ENCODE data around the gene FKBP14. TPM values are rescaled to one million over a fixed set of nuclear protein-coding genes. Genes with fewer than 3 reads are reported as not detected.

FKBP14 gene
- total and polyA plus RNA-seq, 12 donors: 3.0 to 16.0 (median 13.1) TPM

DNA sequence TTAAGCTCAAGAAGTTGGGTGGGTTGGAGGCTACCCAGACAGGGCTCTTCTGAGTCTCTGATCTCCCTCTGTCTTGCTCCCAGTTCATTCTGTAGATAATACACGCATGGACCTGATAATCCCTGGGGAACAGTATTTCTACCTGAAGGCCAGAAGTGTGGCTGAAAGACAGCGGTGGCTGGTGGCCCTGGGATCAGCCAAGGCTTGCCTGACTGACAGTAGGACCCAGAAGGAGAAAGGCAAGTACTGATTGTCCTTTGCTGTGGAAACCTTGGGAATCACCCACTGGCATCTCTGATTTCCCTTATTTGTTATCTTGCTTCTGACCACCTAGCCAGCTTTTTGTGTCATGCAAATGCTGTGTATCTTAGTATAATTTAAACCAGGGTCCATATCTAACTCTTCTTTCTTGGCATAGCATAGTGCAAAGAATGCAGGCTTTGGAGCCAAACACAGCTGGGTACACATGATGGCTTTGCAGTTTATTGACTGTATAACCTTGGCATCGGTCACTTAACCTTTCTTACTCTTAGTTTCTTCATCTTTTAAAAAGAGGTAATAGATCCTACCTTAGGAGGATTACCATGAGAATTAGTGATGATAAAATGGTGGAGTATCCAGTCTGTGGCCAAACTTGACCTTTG lies 19.7 kb upstream of the FKBP14 start:
- peaks cover 0 to 62% (median 12%) of the 10 kb centered on the region in 9 donors for H3K36me3 ChIP-seq
- ATAC-seq: no peak
- TF ChIP-seq, protein P1, sequence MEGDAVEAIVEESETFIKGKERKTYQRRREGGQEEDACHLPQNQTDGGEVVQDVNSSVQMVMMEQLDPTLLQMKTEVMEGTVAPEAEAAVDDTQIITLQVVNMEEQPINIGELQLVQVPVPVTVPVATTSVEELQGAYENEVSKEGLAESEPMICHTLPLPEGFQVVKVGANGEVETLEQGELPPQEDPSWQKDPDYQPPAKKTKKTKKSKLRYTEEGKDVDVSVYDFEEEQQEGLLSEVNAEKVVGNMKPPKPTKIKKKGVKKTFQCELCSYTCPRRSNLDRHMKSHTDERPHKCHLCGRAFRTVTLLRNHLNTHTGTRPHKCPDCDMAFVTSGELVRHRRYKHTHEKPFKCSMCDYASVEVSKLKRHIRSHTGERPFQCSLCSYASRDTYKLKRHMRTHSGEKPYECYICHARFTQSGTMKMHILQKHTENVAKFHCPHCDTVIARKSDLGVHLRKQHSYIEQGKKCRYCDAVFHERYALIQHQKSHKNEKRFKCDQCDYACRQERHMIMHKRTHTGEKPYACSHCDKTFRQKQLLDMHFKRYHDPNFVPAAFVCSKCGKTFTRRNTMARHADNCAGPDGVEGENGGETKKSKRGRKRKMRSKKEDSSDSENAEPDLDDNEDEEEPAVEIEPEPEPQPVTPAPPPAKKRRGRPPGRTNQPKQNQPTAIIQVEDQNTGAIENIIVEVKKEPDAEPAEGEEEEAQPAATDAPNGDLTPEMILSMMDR (IDR thresholded peaks at IDR 0.05): no peak

DNA sequence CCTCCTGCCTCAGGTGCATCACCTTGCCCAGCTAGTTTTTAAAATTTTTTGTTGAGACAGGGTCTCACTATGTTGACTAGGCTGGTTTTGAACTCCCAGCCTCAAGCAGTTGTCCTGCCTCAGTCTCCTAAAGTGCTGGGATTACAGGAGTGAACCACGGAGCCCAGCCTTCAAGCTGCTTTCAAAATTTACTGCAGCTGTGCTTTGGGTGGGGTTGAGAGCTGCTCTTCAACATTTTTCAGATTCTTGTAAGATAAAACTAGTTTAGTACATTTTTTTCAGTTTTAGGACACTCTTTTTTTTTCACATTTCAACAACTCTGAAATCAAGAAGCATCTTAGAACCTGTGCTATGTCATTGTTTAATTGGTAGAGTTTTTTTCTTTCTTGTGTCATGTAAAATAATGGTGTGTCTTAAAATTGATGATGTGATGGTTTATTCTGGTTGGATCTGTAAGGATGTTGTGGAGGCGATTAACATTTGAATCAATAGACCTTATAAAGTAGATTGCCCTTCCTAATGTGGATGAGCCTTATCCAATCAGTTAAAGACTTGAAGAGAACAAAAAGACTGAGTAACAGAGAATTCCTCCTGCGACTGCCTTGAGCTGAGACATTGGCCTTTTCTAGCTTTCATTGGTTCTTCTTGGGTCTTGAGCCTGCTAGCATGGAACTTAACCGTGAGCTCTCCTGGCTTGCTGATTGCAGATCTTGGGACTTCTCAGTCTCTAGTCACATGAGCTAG lies 15.2 kb upstream of the FKBP14 start:
- no peak overlapping the region for H3K4me3 ChIP-seq
- H3K27me3 ChIP-seq: no peaks in the 10 kb centered on the region
- intact Hi-C loops (cut with DNase I): no loop called here
- no peak overlapping the region for H3K27ac ChIP-seq
- WGBS, 2 donors: 88 to 97% methylated on average over 4 of the region's 4 CpGs
- peaks cover 0 to 20% (median 0%) of the 10 kb centered on the region in 9 donors for H3K4me1 ChIP-seq
- TF ChIP-seq, protein P1 (IDR thresholded peaks at IDR 0.05): no peak
- H3K36me3 ChIP-seq: peaks cover 0 to 17% (median 0%) of the 10 kb centered on the region in 9 donors
- no peak for DNase-seq
- H3K9me3 ChIP-seq: no peaks in the 10 kb centered on the region
- no peak for ATAC-seq

More for the DNA sequence above, 19.7 kb upstream of the FKBP14 start:
- no peak overlapping the region for H3K27ac ChIP-seq
- DNase-seq: no peak
- no peak overlapping the region for H3K4me3 ChIP-seq
- intact Hi-C loops (cut with DNase I): no loop called here
- no peaks in the 10 kb centered on the region for H3K9me3 ChIP-seq
- no peaks in the 10 kb centered on the region for H3K27me3 ChIP-seq
- WGBS, 2 donors: 82 to 85% methylated on average over 3 of the region's 3 CpGs
- peaks cover 0 to 13% (median 0%) of the 10 kb centered on the region in 9 donors for H3K4me1 ChIP-seq

DNA sequence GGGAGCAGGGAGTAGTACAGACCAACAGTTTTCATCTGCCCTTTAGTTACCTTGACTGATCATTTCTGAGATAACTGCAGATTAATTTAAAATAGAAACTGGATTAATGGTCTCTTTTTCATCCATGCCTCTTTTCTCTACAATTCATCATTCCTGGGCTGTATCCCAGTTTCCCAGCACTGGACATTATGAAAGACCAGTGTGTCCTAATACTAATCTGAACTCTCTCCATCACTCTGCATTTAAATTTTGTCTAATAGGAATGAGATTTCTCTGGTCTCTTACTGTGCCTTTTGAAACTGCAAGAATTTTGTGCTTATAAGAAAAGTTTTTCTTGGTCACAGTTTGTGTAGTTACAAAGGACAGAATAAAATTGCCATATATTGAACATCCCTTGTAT lies 14.4 kb upstream of the FKBP14 start:
- peak in 1 of 8 donors; percentile 37 for ATAC-seq
- Histone ChIP-seq H3K4me1 (peaks cover 0 to 15% (median 0%) of the 10 kb centered on the region in 9 donors), H3K9me3 (no peaks in the 10 kb centered on the region), H3K27ac (no peak overlapping the region), H3K4me3 (no peak overlapping the region), H3K36me3 (peaks cover 0 to 9% (median 0%) of the 10 kb centered on the region in 9 donors), H3K27me3 (no peaks in the 10 kb centered on the region)
- TF ChIP-seq, protein P1 (IDR thresholded peaks at IDR 0.05): no peak
- intact Hi-C loops (cut with DNase I): no loop called here
- no peak for DNase-seq

DNA sequence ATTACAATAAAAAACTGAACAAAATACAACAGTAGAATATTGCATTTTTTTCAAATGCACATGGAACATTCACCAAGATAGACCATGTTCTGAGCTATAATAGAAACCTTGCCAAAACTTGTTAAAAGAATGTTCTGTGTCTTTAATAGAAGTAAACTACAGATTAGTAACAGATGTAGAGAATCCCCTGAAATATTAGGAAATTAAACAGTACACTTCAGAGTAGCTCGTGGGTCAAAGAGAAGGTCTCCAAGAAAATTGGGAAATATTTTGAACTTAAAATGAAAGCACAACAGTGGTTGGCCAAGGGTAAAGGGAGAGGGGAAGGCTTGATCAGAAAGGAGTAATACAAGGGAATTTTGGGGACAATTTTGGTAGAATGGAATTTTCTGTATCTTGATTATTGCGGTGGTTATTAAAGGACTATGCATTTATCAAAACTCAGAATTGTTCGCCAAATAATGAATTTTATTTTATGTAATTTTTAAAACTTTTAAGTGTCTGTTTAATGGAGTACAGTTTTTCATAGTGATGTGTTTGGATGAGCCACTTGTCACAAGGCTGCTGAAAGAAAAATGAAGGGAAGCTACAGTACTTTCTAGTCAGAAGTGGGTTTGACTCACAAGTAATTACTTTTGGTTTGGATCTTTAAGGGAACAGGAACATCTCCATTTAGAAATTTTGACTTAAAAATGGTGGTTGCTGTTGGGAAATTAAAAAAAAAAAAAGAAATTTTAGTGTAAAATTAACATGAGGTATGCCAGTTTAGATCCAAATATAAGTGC lies 11.9 kb upstream of the FKBP14 start:
- H3K4me1 ChIP-seq: peaks cover 0 to 15% (median 0%) of the 10 kb centered on the region in 9 donors
- no peak overlapping the region for H3K27ac ChIP-seq
- no peak overlapping the region for H3K4me3 ChIP-seq
- 85 to 88% methylated on average over 3 of the region's 3 CpGs for WGBS, 2 donors
- TF ChIP-seq, protein P1 (IDR thresholded peaks at IDR 0.05): no peak
- H3K36me3 ChIP-seq: no peaks in the 10 kb centered on the region
- DNase-seq (no peak), ATAC-seq (peak in 6 of 8 donors; percentile 30 to 73 (median 52))
- H3K9me3 ChIP-seq: no peaks in the 10 kb centered on the region
- intact Hi-C loops (cut with DNase I): no loop called here
- H3K27me3 ChIP-seq: no peaks in the 10 kb centered on the region
